Activated CD4-positive, CD25-positive, alpha-beta regulatory T cell treated with anti-CD3 and anti-CD28 coated beads, Interleukin-2, amount 50 U/mL, for 24 hours (primary cell): ENCODE data around the gene S100A7A.

ENCODE experiments used
- ATAC-seq, 2 donors: fragments of 150-1000 bp; cut with Tn5 transposase; one replicate each; pipeline ENCODE4 v1.10.0; 2021; ENCODE audit warnings: mild to moderate bottlenecking in 1 of 2, moderate library complexity in 1 of 2

The S100A7A gene

GRCh38 chr1:153415850-153416570 lies at the start of gene S100A7A:
S100A7A (plus strand) TSS chr1:153416520; CDS start chr1:153418083, 1,563 bp downstream.
- ATAC-seq, result no peak

- no peak for ATAC-seq
Observed at GRCh38 chr1:153367090-153367489, 49.2 kb upstream of the S100A7A start.

GRCh38 chr1:153368495-153368894 lies 47.8 kb upstream of the S100A7A start:
- no peak for ATAC-seq

- no peak for ATAC-seq
Observed at GRCh38 chr1:153370146-153370545, 46.2 kb upstream of the S100A7A start.

- no peak for ATAC-seq
Observed at GRCh38 chr1:153371231-153371630, 45.1 kb upstream of the S100A7A start.

- no peak for ATAC-seq
Observed at GRCh38 chr1:153372571-153372970, 43.7 kb upstream of the S100A7A start.

- ATAC-seq, result no peak
Observed at GRCh38 chr1:153374071-153374470, 42.2 kb upstream of the S100A7A start.

- ATAC-seq, result no peak
Observed at GRCh38 chr1:153375511-153375910, 40.8 kb upstream of the S100A7A start, which contains the start of gene S100A12. S100A12 (minus strand) TSS chr1:153375621; CDS start chr1:153374592, 1,029 bp downstream.

- no peak for ATAC-seq
Observed at GRCh38 chr1:153379591-153379990, 36.7 kb upstream of the S100A7A start.

- ATAC-seq, result no peak
Observed at GRCh38 chr1:153380711-153381110, 35.6 kb upstream of the S100A7A start.

- no peak for ATAC-seq
Observed at GRCh38 chr1:153384958-153385580, 31.3 kb upstream of the S100A7A start.

- ATAC-seq, result no peak
Observed at GRCh38 chr1:153386500-153386901, 29.8 kb upstream of the S100A7A start.

- ATAC-seq, result no peak
Observed at GRCh38 chr1:153387001-153387400, 29.3 kb upstream of the S100A7A start.

GRCh38 chr1:153387785-153388184 lies 28.5 kb upstream of the S100A7A start:
- ATAC-seq, result no peak

- ATAC-seq, result no peak
Observed at GRCh38 chr1:153389401-153389800, 26.9 kb upstream of the S100A7A start.

- ATAC-seq, result no peak
Observed at GRCh38 chr1:153389973-153390879, 26.1 kb upstream of the S100A7A start.

- ATAC-seq, result no peak
Observed at GRCh38 chr1:153390938-153391710, 25.2 kb upstream of the S100A7A start, which contains the start of gene S100A8. S100A8 (minus strand) TSS chr1:153391073; CDS start chr1:153390535, 538 bp downstream.

- no peak for ATAC-seq
Observed at GRCh38 chr1:153392258-153392657, 24.1 kb upstream of the S100A7A start.

- no peak for ATAC-seq
Observed at GRCh38 chr1:153392822-153393221, 23.5 kb upstream of the S100A7A start.

- ATAC-seq, result no peak
Observed at GRCh38 chr1:153393926-153394325, 22.4 kb upstream of the S100A7A start.

GRCh38 chr1:153394391-153394790 lies 21.9 kb upstream of the S100A7A start:
- ATAC-seq, result no peak

- no peak for ATAC-seq
Observed at GRCh38 chr1:153395136-153395685, 21.1 kb upstream of the S100A7A start.
